ENCODE results near the gene FAM50A.
"Not testable (repeated sequence)": the region's sequence is repeated elsewhere in the genome, so short reads cannot be mapped to it uniquely, and the experiment has no call there.

The FAM50A gene

GRCh38 chrX:154443992-154444754 lies at the start of gene FAM50A:
FAM50A (plus strand) TSS chrX:154444141; CDS start chrX:154444236, 95 bp downstream.
- DNase-seq: no peak

- DNase-seq: not testable (repeated sequence)
Measured at GRCh38 chrX:154396363-154396762, 47.6 kb upstream of the FAM50A start.

GRCh38 chrX:154396973-154397887 lies 46.7 kb upstream of the FAM50A start:
- no peak for DNase-seq

GRCh38 chrX:154397888-154398667 lies 45.9 kb upstream of the FAM50A start, which contains the start of gene RPL10:
RPL10 (plus strand) TSS chrX:154398377; CDS start chrX:154398520, 143 bp downstream.
- peak; percentile 92 for DNase-seq

- peak; percentile 53 for DNase-seq
Measured at GRCh38 chrX:154398668-154399526, 45.0 kb upstream of the FAM50A start.

- no peak for DNase-seq
Measured at GRCh38 chrX:154399527-154400368, 44.2 kb upstream of the FAM50A start.

- DNase-seq: not testable (repeated sequence)
Measured at GRCh38 chrX:154400369-154400817, 43.5 kb upstream of the FAM50A start.

GRCh38 chrX:154401045-154401799 lies 42.7 kb upstream of the FAM50A start:
- DNase-seq: no peak

- DNase-seq: no peak
Measured at GRCh38 chrX:154401918-154402621, 41.9 kb upstream of the FAM50A start.

- no peak for DNase-seq
Measured at GRCh38 chrX:154402622-154403127, 41.3 kb upstream of the FAM50A start.

GRCh38 chrX:154403192-154403591 lies 40.7 kb upstream of the FAM50A start:
- no peak for DNase-seq

- no peak for DNase-seq
Measured at GRCh38 chrX:154403858-154404257, 40.1 kb upstream of the FAM50A start.

- DNase-seq: no peak
Measured at GRCh38 chrX:154404625-154405192, 39.2 kb upstream of the FAM50A start.

GRCh38 chrX:154408659-154409221 lies 35.2 kb upstream of the FAM50A start:
- no peak for DNase-seq

- DNase-seq: no peak
Measured at GRCh38 chrX:154409222-154409871, 34.6 kb upstream of the FAM50A start, which contains the start of gene DNASE1L1. DNASE1L1 (minus strand) TSS chrX:154409254; CDS start chrX:154405568, 3,686 bp downstream.

GRCh38 chrX:154411981-154412340 lies 32.0 kb upstream of the FAM50A start:
- peak; percentile 23 for DNase-seq

- DNase-seq: no peak
Measured at GRCh38 chrX:154412468-154412867, 31.5 kb upstream of the FAM50A start.

GRCh38 chrX:154413142-154413541 lies 30.8 kb upstream of the FAM50A start:
- DNase-seq: no peak

Measured in NCI-H187 treated with DMSO at 0.1 percent for 48 hours (cell line).